Endodermal cell (in vitro differentiated cells): Measurements from ENCODE around the gene NCK2. TPM values are rescaled to one million over a fixed set of nuclear protein-coding genes. Genes with fewer than 3 reads are reported as not detected.

Source experiments
- DNase-seq: peaks from one replicate; pipeline ENCODE4 v3.0.0-alpha.2; 2017
- H3K27ac ChIP-seq: 2 replicates; pipeline ENCODE4 v1.5.1; 2013; ENCODE audit warnings: mild to moderate bottlenecking, low read depth, low read length, moderate library complexity
- H3K27me3 ChIP-seq: 2 replicates; pipeline ENCODE4 v1.6.1; 2013; ENCODE audit warnings: mild to moderate bottlenecking, low read length, moderate library complexity; ENCODE audit not compliant: insufficient read depth, control insufficient read depth, poor library complexity, severe bottlenecking
- H3K36me3 ChIP-seq: 2 replicates; pipeline ENCODE4 v1.7.0; 2013; ENCODE audit warnings: mild to moderate bottlenecking, low read length, moderate library complexity; ENCODE audit not compliant: control insufficient read depth, insufficient read depth
- H3K4me1 ChIP-seq: one replicate; pipeline ENCODE4 v1.7.0; 2013; ENCODE audit warnings: low read length; ENCODE audit not compliant: control insufficient read depth, insufficient read depth
- H3K4me3 ChIP-seq: 2 replicates; pipeline ENCODE4 v1.5.1; 2013; ENCODE audit warnings: mild to moderate bottlenecking, low read length, moderate library complexity
- H3K9ac ChIP-seq: 2 replicates; pipeline ENCODE4 v1.6.1; 2013; ENCODE audit warnings: mild to moderate bottlenecking, low read length, moderate library complexity; ENCODE audit not compliant: poor library complexity, severe bottlenecking; ENCODE audit errors: extremely low read depth
- H3K9me3 ChIP-seq: 2 replicates; pipeline ENCODE4 v1.6.1; 2013; ENCODE audit warnings: mild to moderate bottlenecking, low read length, moderate library complexity; ENCODE audit not compliant: control insufficient read depth
- H3K27ac Mint-ChIP-seq: 2 replicates; pipeline ENCODE4 v1.8.0; 2020; ENCODE audit warnings: mixed read lengths
- H3K27me3 Mint-ChIP-seq: 2 replicates; pipeline ENCODE4 v1.8.0; 2021; ENCODE audit warnings: mild to moderate bottlenecking, mixed read lengths; ENCODE audit not compliant: insufficient read depth
- H3K36me3 Mint-ChIP-seq: 2 replicates; pipeline ENCODE4 v1.8.0; 2020; ENCODE audit warnings: low read depth, mixed read lengths
- H3K4me1 Mint-ChIP-seq: 2 replicates; pipeline ENCODE4 v1.8.0; 2020; ENCODE audit warnings: mixed read lengths
- H3K4me3 Mint-ChIP-seq: 2 replicates; pipeline ENCODE4 v1.8.0; 2020; ENCODE audit warnings: mild to moderate bottlenecking, moderate library complexity, mixed read lengths
- H3K9me3 Mint-ChIP-seq: 2 replicates; pipeline ENCODE4 v1.8.0; 2020; ENCODE audit warnings: mild to moderate bottlenecking, mixed read lengths
- WGBS, 2 experiments: methylation state at CpG; one replicate each; pipeline versions ENCODE4 v1.1.5 to v1.1.7; 2013; ENCODE audit warnings: missing lambda C conversion rate in 2 of 2, mixed read lengths in 1 of 2; ENCODE audit not compliant: insufficient coverage in 1 of 2, insufficient read length in 1 of 2; 5-methylcytosine and 5-hydroxymethylcytosine counted together
- total RNA-seq, 2 donors: library from RNA; stranded (reverse); fragmentation: NEBNext Ultra II Directional in 1 of 2; extraction: Animal tissue kit (Norgen Biotek cat#: 25700) in 1 of 2; gene quantifications; 2 replicates in 1 of 2; 3 replicates in 1 of 2; pipeline ENCODE4 v1.2.1, GENCODE V29; 2021
- TF ChIP-seq, protein P1 (sequence below): fragments of 200-600 bp; sonication (generic); conservative IDR thresholded peaks from 2 replicates; pipeline ENCODE4 v1.5.0; 2021; ENCODE audit warnings: antibody characterized with exemption, mild to moderate bottlenecking

Gene NCK2
- total RNA-seq, 2 donors from 2014 or later, result 58.9 to 63.8 TPM

GRCh38 chr2:105932582-105932981 lies 187.9 kb downstream of the NCK2 start:
- no peaks in the 10 kb centered on the region for H3K4me1 Mint-ChIP-seq

DNA sequence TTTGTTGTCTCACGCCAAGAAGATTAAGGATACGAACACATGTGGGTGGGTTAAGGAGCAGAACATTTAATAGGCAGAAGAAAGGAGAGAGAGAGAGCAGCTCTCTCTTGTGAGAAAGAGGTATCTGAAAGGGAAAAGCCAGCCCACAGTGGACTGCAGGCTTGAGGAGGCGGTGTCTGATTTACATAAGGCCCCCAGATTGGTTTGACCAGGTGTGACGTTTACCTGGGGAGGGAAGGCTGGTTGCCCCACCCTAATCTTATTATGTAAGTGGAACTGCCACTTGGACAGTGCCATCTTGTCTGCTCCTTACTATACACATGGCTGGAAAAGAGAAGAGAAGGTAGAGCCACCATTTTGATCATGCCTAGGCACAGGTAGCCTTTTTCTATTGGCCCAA lies 189.2 kb downstream of the NCK2 start:
- Histone ChIP-seq H3K36me3 (no peaks in the 10 kb centered on the region), H3K27me3 (no peaks in the 10 kb centered on the region), H3K4me1 (no peaks in the 10 kb centered on the region), H3K4me3 (no peak overlapping the region), H3K27ac (no peak overlapping the region), H3K9ac (no peak overlapping the region), H3K9me3 (peaks cover 13% of the 10 kb centered on the region)
- TF ChIP-seq, protein P1, sequence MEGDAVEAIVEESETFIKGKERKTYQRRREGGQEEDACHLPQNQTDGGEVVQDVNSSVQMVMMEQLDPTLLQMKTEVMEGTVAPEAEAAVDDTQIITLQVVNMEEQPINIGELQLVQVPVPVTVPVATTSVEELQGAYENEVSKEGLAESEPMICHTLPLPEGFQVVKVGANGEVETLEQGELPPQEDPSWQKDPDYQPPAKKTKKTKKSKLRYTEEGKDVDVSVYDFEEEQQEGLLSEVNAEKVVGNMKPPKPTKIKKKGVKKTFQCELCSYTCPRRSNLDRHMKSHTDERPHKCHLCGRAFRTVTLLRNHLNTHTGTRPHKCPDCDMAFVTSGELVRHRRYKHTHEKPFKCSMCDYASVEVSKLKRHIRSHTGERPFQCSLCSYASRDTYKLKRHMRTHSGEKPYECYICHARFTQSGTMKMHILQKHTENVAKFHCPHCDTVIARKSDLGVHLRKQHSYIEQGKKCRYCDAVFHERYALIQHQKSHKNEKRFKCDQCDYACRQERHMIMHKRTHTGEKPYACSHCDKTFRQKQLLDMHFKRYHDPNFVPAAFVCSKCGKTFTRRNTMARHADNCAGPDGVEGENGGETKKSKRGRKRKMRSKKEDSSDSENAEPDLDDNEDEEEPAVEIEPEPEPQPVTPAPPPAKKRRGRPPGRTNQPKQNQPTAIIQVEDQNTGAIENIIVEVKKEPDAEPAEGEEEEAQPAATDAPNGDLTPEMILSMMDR, result no peak
- 92 to 94% methylated on average over 3 to 4 of the region's 4 CpGs for WGBS, 2 experiments
- Mint-ChIP-seq H3K27ac (no peak overlapping the region), H3K27me3 (peaks cover 2% of the 10 kb centered on the region), H3K4me1 (no peaks in the 10 kb centered on the region), H3K36me3 (no peaks in the 10 kb centered on the region), H3K9me3 (peaks cover 20% of the 10 kb centered on the region), H3K4me3 (no peak overlapping the region)
- no peak for DNase-seq

More at GRCh38 chr2:105932582-105932981, 187.9 kb downstream of the NCK2 start:
- Mint-ChIP-seq H3K27ac (no peak overlapping the region), H3K36me3 (no peaks in the 10 kb centered on the region), H3K4me3 (no peak overlapping the region), H3K27me3 (peaks cover 2% of the 10 kb centered on the region), H3K9me3 (peaks cover 17% of the 10 kb centered on the region)
- H3K36me3 ChIP-seq, result no peaks in the 10 kb centered on the region
- TF ChIP-seq, protein P1, result no peak
- H3K9ac ChIP-seq, result no peak overlapping the region
- H3K4me3 ChIP-seq, result no peak overlapping the region
- H3K27ac ChIP-seq, result no peak overlapping the region
- 91 to 93% methylated on average over 4 to 5 of the region's 5 CpGs for WGBS, 2 experiments
- no peaks in the 10 kb centered on the region for H3K27me3 ChIP-seq
- DNase-seq, result no peak
- no peaks in the 10 kb centered on the region for H3K4me1 ChIP-seq
- H3K9me3 ChIP-seq, result peaks cover 13% of the 10 kb centered on the region

DNA sequence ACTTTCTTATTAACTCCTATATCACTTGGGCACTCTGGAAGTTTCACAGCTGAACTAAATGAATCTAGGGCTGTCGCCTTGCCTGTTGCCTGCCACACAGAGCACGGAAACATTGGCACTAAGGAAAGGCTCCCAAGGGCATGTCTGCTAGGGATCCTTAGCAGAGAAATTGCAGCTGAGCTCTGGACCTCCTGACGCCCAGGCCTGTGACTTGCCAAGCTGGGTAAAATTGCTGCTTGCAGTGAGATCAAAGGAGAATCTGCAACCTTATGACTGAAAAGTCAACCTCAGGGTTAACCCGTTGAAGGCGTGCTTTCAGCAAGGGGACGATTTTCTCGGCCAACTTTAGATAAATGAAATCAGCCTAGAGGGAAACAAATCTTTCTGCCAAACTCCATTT lies 189.8 kb downstream of the NCK2 start:
- TF ChIP-seq, protein P1, result no peak
- Mint-ChIP-seq H3K36me3 (no peaks in the 10 kb centered on the region), H3K4me3 (no peak overlapping the region), H3K27ac (no peak overlapping the region), H3K9me3 (peaks cover 20% of the 10 kb centered on the region), H3K27me3 (peaks cover 2% of the 10 kb centered on the region), H3K4me1 (no peaks in the 10 kb centered on the region)
- Histone ChIP-seq H3K27ac (no peak overlapping the region), H3K4me1 (no peaks in the 10 kb centered on the region), H3K9ac (no peak overlapping the region), H3K9me3 (peaks cover 13% of the 10 kb centered on the region), H3K36me3 (no peaks in the 10 kb centered on the region), H3K27me3 (no peaks in the 10 kb centered on the region), H3K4me3 (no peak overlapping the region)
- 91 to 94% methylated on average over 2 to 7 of the region's 7 CpGs for WGBS, 2 experiments
- DNase-seq, result no peak
